ENCODE results near the gene FIGNL2. TPM values are rescaled to one million over a fixed set of nuclear protein-coding genes. Genes with fewer than 3 reads are reported as not detected.

FIGNL2 gene
- total RNA-seq, 1 experiment from 2014 or later: 0.27 TPM

DNA sequence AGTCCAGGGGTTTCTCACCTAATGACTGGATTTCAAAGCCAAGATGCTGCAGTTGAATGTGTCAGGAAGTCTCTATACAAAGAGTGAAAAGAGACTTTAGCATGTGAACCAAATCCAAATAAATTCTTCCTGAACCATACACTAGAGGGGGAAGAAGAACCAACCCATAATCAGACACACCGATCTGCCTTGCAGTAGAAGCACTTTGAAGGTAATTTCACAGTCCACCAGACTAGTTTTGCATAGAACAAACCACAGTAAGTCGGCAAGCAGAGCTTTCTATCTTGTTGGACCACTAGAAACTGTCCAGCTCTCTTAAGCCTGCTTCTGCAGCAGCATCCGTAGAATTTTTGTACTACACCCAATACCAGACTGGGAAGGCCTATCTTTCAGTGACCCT is 39.3 kb downstream of the FIGNL2 start:
- H3K4me1 ChIP-seq (ENCODE audit: control insufficient read depth in 1 of 2, insufficient read depth in 2 of 2, low read length in 2 of 2): no peaks in the 10 kb centered on the region
- H3K9ac ChIP-seq (ENCODE audit: low read length): no peak overlapping the region
- intact Hi-C loops (cut with micrococcal nuclease): no loop called here
- no peak overlapping the region for H3K4me3 ChIP-seq (replicated peaks in 1 of 2; ENCODE audit: low read depth in 1 of 2, low read length in 2 of 2)
- no peaks in the 10 kb centered on the region for H3K36me3 ChIP-seq (ENCODE audit: control insufficient read depth in 1 of 2, insufficient read depth in 2 of 2, low read length in 2 of 2)
- TF ChIP-seq EZH2phosphoT487 (IDR thresholded peaks at IDR 0.05; ENCODE audit: borderline replicate concordance): no peak
- TF ChIP-seq SIN3A (IDR thresholded peaks at IDR 0.05; ENCODE audit: low read depth): no peak
- TF ChIP-seq, protein P1, sequence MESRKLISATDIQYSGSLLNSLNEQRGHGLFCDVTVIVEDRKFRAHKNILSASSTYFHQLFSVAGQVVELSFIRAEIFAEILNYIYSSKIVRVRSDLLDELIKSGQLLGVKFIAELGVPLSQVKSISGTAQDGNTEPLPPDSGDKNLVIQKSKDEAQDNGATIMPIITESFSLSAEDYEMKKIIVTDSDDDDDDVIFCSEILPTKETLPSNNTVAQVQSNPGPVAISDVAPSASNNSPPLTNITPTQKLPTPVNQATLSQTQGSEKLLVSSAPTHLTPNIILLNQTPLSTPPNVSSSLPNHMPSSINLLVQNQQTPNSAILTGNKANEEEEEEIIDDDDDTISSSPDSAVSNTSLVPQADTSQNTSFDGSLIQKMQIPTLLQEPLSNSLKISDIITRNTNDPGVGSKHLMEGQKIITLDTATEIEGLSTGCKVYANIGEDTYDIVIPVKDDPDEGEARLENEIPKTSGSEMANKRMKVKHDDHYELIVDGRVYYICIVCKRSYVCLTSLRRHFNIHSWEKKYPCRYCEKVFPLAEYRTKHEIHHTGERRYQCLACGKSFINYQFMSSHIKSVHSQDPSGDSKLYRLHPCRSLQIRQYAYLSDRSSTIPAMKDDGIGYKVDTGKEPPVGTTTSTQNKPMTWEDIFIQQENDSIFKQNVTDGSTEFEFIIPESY (IDR thresholded peaks at IDR 0.05; ENCODE audit: extremely low read depth, insufficient replicate concordance, low read length): no peak
- no peak for TF ChIP-seq ZFX (IDR thresholded peaks at IDR 0.05)
- TF ChIP-seq CEBPB (IDR thresholded peaks at IDR 0.05; ENCODE audit: low read depth): no peak
- no peak for TF ChIP-seq ZNF274 (IDR thresholded peaks at IDR 0.05; ENCODE audit: low read depth, low read length)
- TF ChIP-seq, protein P2, sequence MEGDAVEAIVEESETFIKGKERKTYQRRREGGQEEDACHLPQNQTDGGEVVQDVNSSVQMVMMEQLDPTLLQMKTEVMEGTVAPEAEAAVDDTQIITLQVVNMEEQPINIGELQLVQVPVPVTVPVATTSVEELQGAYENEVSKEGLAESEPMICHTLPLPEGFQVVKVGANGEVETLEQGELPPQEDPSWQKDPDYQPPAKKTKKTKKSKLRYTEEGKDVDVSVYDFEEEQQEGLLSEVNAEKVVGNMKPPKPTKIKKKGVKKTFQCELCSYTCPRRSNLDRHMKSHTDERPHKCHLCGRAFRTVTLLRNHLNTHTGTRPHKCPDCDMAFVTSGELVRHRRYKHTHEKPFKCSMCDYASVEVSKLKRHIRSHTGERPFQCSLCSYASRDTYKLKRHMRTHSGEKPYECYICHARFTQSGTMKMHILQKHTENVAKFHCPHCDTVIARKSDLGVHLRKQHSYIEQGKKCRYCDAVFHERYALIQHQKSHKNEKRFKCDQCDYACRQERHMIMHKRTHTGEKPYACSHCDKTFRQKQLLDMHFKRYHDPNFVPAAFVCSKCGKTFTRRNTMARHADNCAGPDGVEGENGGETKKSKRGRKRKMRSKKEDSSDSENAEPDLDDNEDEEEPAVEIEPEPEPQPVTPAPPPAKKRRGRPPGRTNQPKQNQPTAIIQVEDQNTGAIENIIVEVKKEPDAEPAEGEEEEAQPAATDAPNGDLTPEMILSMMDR (IDR thresholded peaks at IDR 0.05 in 2 of 3, conservative IDR thresholded peaks at IDR 0.05 in 1 of 3; ENCODE audit: borderline replicate concordance in 1 of 3, insufficient read depth in 1 of 3, low read depth in 2 of 3, low read length in 2 of 3): no peak
- no peak for TF ChIP-seq EGR1 (IDR thresholded peaks at IDR 0.05; ENCODE audit: low read depth)
- TF ChIP-seq RAD21 (IDR thresholded peaks at IDR 0.05; ENCODE audit: low read depth): no peak
- TF ChIP-seq, protein P3, sequence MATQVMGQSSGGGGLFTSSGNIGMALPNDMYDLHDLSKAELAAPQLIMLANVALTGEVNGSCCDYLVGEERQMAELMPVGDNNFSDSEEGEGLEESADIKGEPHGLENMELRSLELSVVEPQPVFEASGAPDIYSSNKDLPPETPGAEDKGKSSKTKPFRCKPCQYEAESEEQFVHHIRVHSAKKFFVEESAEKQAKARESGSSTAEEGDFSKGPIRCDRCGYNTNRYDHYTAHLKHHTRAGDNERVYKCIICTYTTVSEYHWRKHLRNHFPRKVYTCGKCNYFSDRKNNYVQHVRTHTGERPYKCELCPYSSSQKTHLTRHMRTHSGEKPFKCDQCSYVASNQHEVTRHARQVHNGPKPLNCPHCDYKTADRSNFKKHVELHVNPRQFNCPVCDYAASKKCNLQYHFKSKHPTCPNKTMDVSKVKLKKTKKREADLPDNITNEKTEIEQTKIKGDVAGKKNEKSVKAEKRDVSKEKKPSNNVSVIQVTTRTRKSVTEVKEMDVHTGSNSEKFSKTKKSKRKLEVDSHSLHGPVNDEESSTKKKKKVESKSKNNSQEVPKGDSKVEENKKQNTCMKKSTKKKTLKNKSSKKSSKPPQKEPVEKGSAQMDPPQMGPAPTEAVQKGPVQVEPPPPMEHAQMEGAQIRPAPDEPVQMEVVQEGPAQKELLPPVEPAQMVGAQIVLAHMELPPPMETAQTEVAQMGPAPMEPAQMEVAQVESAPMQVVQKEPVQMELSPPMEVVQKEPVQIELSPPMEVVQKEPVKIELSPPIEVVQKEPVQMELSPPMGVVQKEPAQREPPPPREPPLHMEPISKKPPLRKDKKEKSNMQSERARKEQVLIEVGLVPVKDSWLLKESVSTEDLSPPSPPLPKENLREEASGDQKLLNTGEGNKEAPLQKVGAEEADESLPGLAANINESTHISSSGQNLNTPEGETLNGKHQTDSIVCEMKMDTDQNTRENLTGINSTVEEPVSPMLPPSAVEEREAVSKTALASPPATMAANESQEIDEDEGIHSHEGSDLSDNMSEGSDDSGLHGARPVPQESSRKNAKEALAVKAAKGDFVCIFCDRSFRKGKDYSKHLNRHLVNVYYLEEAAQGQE (IDR thresholded peaks at IDR 0.05; ENCODE audit: low read depth): no peak
- TF ChIP-seq ELF1 (IDR thresholded peaks at IDR 0.05; ENCODE audit: borderline replicate concordance, low read depth): no peak
- TF ChIP-seq EZH2 (IDR thresholded peaks at IDR 0.05): no peak
- TF ChIP-seq JUND (IDR thresholded peaks at IDR 0.05): no peak
- TF ChIP-seq POLR2A (IDR thresholded peaks at IDR 0.05; ENCODE audit: borderline replicate concordance, extremely low read depth, insufficient read depth, insufficient read length): no peak
- H3K9me3 ChIP-seq (ENCODE audit: control insufficient read depth in 1 of 2, insufficient read depth in 1 of 2, low read depth in 1 of 2, low read length in 2 of 2): no peaks in the 10 kb centered on the region
- no peak overlapping the region for H3K27ac ChIP-seq (ENCODE audit: low read depth, low read length)
- POLR2A ChIA-PET: no interaction called here
- H3K9me2 ChIP-seq (ENCODE audit: insufficient read depth): no peaks in the 10 kb centered on the region
- no peaks in the 10 kb centered on the region for H4K20me1 ChIP-seq (ENCODE audit: insufficient read depth)
- DNase-seq (ENCODE audit: low read depth, low spot score) (no peak), ATAC-seq (no peak)
- H3K4me2 ChIP-seq (ENCODE audit: low read length): no peak overlapping the region
- no TSS peak for BruUV-seq (replicated peaks)
- no peaks in the 10 kb centered on the region for H3K79me2 ChIP-seq (ENCODE audit: insufficient read depth, low read length)
- RAD21 ChIA-PET (ENCODE audit: low non-redundant PET in 1 of 2, low total read pairs in 2 of 2, uncharacterized antibody in 2 of 2, unreplicated experiment in 2 of 2): no interaction called here
- no peak overlapping the region for H2AFZ ChIP-seq (ENCODE audit: low read depth, low read length, poor library complexity, severe bottlenecking)
- no peaks in the 10 kb centered on the region for H3K27me3 ChIP-seq (ENCODE audit: insufficient read depth, low read length)
- CTCF ChIA-PET: interaction anchor here (1.0 kb wide), 1 partner anchor 15 kb away, joined by 3 read pairs; no protein-coding TSS in a partner anchor
